Activated B cell treated with CpG ODN at 0.5 μM for 24 hours (primary cell): ENCODE measurements around the gene SLC46A2. TPM values are rescaled to one million over a fixed set of nuclear protein-coding genes. Genes with fewer than 3 reads are reported as not detected.

Experiments
- ATAC-seq: fragments of 200-7000 bp; cut with Tn5 transposase; one replicate; pipeline ENCODE4 v1.10.0; 2021; ENCODE audit warnings: low read depth, mild to moderate bottlenecking, moderate library complexity
- CTCF ChIA-PET: fragments of 350-600 bp; sonication (Branson Sonifier 250); formaldehyde crosslinking; loops from one replicate; lab custom pipeline; 2021; ENCODE audit warnings: antibody characterized with exemption; lab: Charles Lee
- POLR2A ChIA-PET: fragments of 350-600 bp; sonication (Branson Sonifier 250); formaldehyde crosslinking; loops from one replicate; lab custom pipeline; 2021; ENCODE audit warnings: antibody characterized with exemption; lab: Charles Lee
- DNase-seq: peaks from one replicate; pipeline ENCODE4 v3.0.0; 2022
- H3K27ac Mint-ChIP-seq: one replicate; pipeline ENCODE4 v1.8.0; 2020; ENCODE audit warnings: mixed read lengths
- H3K27me3 Mint-ChIP-seq: one replicate; pipeline ENCODE4 v1.8.0; 2021; ENCODE audit warnings: mixed read lengths
- H3K36me3 Mint-ChIP-seq: one replicate; pipeline ENCODE4 v1.8.0; 2021; ENCODE audit warnings: low read depth, mixed read lengths
- H3K4me1 Mint-ChIP-seq: one replicate; pipeline ENCODE4 v1.8.0; 2021; ENCODE audit warnings: mixed read lengths
- H3K4me3 Mint-ChIP-seq: one replicate; pipeline ENCODE4 v1.8.0; 2020; ENCODE audit warnings: mild to moderate bottlenecking, mixed read lengths
- H3K9me3 Mint-ChIP-seq: one replicate; pipeline ENCODE4 v1.8.0; 2020; ENCODE audit warnings: mixed read lengths
- intact Hi-C: fragments of 100-400 bp; cut with micrococcal nuclease; formaldehyde crosslinking; loops from one replicate; pipeline ENCODE4 v1.15.1; 2024
- total RNA-seq: library from RNA; stranded (reverse); gene quantifications from 2 replicates; pipeline ENCODE4 v1.2.3, GENCODE V29; 2022
- TF ChIP-seq, protein P1 (sequence below): fragments of 200-600 bp; IDR thresholded peaks from one replicate; pipeline ENCODE4 v1.8.0; 2022; ENCODE audit warnings: antibody characterized with exemption, mild to moderate bottlenecking

Gene SLC46A2
- total RNA-seq, 1 donor from 2014 or later, result not detected

DNA sequence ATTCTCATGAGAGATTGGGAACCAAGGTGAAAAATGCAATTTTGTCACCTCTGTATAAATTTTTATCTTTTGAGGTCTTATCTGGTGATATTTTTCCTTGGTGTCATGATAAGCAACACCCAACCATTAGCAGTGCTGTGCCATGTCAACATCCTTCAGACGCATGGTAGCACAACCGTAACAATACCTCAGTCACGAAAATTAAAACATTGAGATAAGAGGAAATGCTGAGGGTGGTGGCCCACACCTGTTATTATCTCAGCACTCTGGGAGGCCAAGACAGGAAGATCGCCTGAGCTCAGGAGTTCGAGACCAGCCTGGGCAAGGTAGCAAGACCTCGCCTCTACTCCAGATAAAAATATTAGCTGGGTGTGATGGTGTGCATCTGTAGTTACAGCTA, 32.7 kb downstream of the SLC46A2 start:
- ChIA-PET POLR2A (interaction anchor here (0.6 to 1.3 kb wide), 3 partner anchors 13 to 53 kb away, joined by 3 to 6 read pairs (median 3); no protein-coding TSS in a partner anchor), CTCF (interaction anchor here (1.3 to 3.6 kb wide), 2 partner anchors 13 to 45 kb away, joined by 4 to 14 read pairs; no protein-coding TSS in a partner anchor)
- peaks cover 55% of the 10 kb centered on the region for H3K4me1 Mint-ChIP-seq
- no peak overlapping the region for H3K4me3 Mint-ChIP-seq
- DNase-seq, result no peak
- no peaks in the 10 kb centered on the region for H3K9me3 Mint-ChIP-seq
- H3K27ac Mint-ChIP-seq, result peak overlapping the region; percentile 65
- no peaks in the 10 kb centered on the region for H3K27me3 Mint-ChIP-seq
- peaks cover 5% of the 10 kb centered on the region for H3K36me3 Mint-ChIP-seq
- intact Hi-C loops, result loop anchor here (1.0 kb wide), 1 partner anchor 14 kb away; no protein-coding TSS in a partner anchor
- peak; percentile 33 for ATAC-seq
- TF ChIP-seq, protein P1, sequence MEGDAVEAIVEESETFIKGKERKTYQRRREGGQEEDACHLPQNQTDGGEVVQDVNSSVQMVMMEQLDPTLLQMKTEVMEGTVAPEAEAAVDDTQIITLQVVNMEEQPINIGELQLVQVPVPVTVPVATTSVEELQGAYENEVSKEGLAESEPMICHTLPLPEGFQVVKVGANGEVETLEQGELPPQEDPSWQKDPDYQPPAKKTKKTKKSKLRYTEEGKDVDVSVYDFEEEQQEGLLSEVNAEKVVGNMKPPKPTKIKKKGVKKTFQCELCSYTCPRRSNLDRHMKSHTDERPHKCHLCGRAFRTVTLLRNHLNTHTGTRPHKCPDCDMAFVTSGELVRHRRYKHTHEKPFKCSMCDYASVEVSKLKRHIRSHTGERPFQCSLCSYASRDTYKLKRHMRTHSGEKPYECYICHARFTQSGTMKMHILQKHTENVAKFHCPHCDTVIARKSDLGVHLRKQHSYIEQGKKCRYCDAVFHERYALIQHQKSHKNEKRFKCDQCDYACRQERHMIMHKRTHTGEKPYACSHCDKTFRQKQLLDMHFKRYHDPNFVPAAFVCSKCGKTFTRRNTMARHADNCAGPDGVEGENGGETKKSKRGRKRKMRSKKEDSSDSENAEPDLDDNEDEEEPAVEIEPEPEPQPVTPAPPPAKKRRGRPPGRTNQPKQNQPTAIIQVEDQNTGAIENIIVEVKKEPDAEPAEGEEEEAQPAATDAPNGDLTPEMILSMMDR, result no peak

DNA sequence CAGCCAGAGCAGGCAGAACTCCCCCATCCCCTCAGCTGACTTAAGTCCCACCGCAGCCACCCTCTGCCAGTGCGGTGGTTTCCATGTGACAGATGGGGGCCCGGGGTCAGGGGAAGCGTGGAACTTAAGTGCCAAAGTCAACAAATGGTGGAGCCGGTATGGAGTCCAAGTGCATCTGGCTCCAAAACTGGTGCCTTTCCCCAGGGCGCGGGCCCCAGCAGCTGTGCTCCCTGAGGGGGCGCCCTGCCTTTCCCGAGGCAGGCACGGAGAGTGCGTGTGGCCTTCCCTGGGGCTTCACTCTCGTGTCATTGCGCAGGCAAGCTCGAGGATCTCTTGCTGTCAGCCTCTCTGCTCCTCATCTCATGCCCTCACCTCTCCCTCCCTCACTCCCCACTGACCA, 33.8 kb downstream of the SLC46A2 start:
- ATAC-seq, result no peak
- Mint-ChIP-seq H3K27ac (no peak overlapping the region), H3K27me3 (no peaks in the 10 kb centered on the region), H3K4me3 (no peak overlapping the region), H3K36me3 (peaks cover 17% of the 10 kb centered on the region), H3K9me3 (no peaks in the 10 kb centered on the region), H3K4me1 (peaks cover 44% of the 10 kb centered on the region)
- DNase-seq, result no peak
- intact Hi-C loops, result no loop called here
- CTCF ChIA-PET, result interaction anchor here (3.6 kb wide), 1 partner anchor 46 kb away, joined by 14 read pairs; no protein-coding TSS in a partner anchor
- POLR2A ChIA-PET, result interaction anchor here (0.6 kb wide), 1 partner anchor 758 kb away, joined by 5 read pairs; no protein-coding TSS in a partner anchor
- TF ChIP-seq, protein P1, result no peak

DNA sequence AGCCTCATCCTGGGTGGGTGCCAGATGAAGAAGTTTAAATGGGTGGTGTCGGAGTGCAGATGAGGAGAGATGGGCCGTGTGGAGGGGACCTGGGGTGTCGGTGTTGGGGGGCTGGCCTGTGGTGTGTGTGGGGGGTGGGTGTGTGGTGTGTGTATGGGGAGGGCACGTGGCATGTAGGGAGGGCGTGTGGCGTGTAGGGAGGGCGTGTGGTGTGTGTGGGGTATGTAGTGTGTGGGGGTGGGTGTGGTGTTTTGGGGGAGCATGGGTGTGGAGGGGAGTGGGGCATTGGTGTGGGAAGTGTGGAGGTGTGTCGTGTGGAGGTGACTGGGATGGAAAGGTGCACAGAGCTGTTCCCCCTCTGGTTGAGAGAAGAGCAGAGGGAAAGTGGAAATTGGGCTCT, 34.5 kb downstream of the SLC46A2 start:
- Mint-ChIP-seq H3K27me3 (no peaks in the 10 kb centered on the region), H3K36me3 (peaks cover 21% of the 10 kb centered on the region), H3K9me3 (no peaks in the 10 kb centered on the region), H3K4me1 (peaks cover 37% of the 10 kb centered on the region), H3K4me3 (no peak overlapping the region), H3K27ac (peak overlapping the region; percentile 41)
- DNase-seq (no peak), ATAC-seq (no peak)
- ChIA-PET CTCF (interaction anchor here (3.6 kb wide), 1 partner anchor 47 kb away, joined by 14 read pairs; no protein-coding TSS in a partner anchor), POLR2A (no interaction called here)
- intact Hi-C loops, result no loop called here
- TF ChIP-seq, protein P1, result no peak

DNA sequence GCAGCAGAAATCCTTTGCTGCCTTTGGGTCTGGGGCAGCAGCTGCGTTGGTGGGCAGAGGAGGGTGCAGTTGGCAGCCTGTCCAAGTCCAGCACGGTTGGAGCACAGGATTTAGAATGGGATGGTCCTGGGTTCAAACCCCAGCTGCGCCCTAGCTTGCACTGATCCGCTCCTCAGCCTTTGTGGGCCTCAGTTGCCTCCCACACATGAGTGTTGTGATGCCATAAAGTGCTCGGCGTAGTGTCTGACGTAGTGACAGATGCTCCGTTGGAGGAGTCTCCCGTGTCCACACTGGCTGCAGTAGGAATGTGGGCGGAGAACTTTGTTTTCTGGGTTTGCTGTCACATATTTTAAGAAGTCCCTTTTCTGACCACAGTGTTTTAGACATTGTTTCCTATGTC, 36.0 kb downstream of the SLC46A2 start:
- ChIA-PET CTCF (no interaction called here), POLR2A (no interaction called here)
- DNase-seq (no peak), ATAC-seq (no peak)
- H3K36me3 Mint-ChIP-seq, result peaks cover 29% of the 10 kb centered on the region
- no peaks in the 10 kb centered on the region for H3K9me3 Mint-ChIP-seq
- H3K4me3 Mint-ChIP-seq, result no peak overlapping the region
- H3K4me1 Mint-ChIP-seq, result peaks cover 25% of the 10 kb centered on the region
- H3K27me3 Mint-ChIP-seq, result no peaks in the 10 kb centered on the region
- TF ChIP-seq, protein P1, result no peak
- no peak overlapping the region for H3K27ac Mint-ChIP-seq
- intact Hi-C loops, result no loop called here

DNA sequence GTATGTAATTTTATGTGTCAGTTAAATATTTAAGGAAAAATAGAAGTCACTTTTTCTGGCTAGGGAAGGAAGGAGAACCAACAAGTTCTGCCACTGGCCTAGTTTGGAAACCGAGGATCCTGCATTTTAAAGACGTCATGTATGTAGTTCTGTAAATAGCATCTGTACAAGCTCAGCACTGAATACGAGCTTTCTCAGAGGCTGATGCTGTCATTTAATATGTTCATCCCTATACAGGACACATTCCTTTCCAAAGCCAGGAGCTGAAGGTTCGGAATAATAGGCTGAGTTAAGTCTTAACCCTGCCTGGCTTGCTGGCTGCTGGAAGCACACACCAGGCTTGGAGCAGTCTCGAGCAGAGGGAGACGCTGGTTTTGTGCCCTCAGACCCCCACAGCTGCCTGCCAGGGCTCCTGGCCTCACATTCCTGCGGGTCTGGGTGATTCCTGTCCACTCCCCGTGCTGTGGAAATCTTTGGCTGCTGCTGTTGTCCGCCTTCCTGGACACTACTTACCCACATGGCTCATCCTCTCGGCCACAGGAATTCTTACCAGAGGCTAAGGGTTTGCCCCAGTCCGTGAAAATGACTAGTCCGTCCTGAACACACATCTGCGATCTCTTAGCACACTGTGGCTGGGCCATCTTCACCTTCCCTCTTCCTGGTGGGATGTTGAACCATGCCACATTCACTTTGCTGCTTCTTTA, 36.6 kb downstream of the SLC46A2 start:
- ATAC-seq, result no peak
- H3K36me3 Mint-ChIP-seq, result peaks cover 29% of the 10 kb centered on the region
- no peak for DNase-seq
- no peak overlapping the region for H3K27ac Mint-ChIP-seq
- H3K4me1 Mint-ChIP-seq, result peaks cover 20% of the 10 kb centered on the region
- H3K27me3 Mint-ChIP-seq, result no peaks in the 10 kb centered on the region
- H3K4me3 Mint-ChIP-seq, result no peak overlapping the region
- ChIA-PET CTCF (no interaction called here), POLR2A (no interaction called here)
- intact Hi-C loops, result no loop called here
- no peaks in the 10 kb centered on the region for H3K9me3 Mint-ChIP-seq
- TF ChIP-seq, protein P1, result no peak
